SIG-M5 treated with dmso at 0.1 percent for 504 hours (cell line): ENCODE measurements around the gene NAV2.

Experiments
- DNase-seq: peaks from one replicate; lab custom pipeline; 2025; ENCODE audit not compliant: unreplicated experiment; lab: John Stamatoyannopoulos, UW

The NAV2 gene

GRCh38 chr11:20013346-20014066 is 300.9 kb downstream of the NAV2 start:
- no peak for DNase-seq

GRCh38 chr11:20014067-20014402 is 301.4 kb downstream of the NAV2 start:
- no peak for DNase-seq

GRCh38 chr11:20015101-20015500 is 302.5 kb downstream of the NAV2 start:
- DNase-seq, result no peak

- DNase-seq, result no peak
These were observed 303.1 kb downstream of the NAV2 start for GRCh38 chr11:20015529-20016427.

GRCh38 chr11:20016526-20016925 is 303.9 kb downstream of the NAV2 start:
- no peak for DNase-seq

GRCh38 chr11:20017320-20017719 is 304.7 kb downstream of the NAV2 start:
- DNase-seq, result no peak

- DNase-seq, result no peak
These were observed 307.6 kb downstream of the NAV2 start for GRCh38 chr11:20020198-20020597.

GRCh38 chr11:20020716-20021115 is 308.1 kb downstream of the NAV2 start:
- DNase-seq, result no peak

GRCh38 chr11:20021212-20021611 is 308.6 kb downstream of the NAV2 start:
- DNase-seq, result no peak

GRCh38 chr11:20021771-20022362 is 309.2 kb downstream of the NAV2 start:
- no peak for DNase-seq

GRCh38 chr11:20022363-20023081 is 309.9 kb downstream of the NAV2 start:
- DNase-seq, result no peak

- DNase-seq, result no peak
These were observed 310.4 kb downstream of the NAV2 start for GRCh38 chr11:20023082-20023426.

- DNase-seq, result no peak
These were observed 311.7 kb downstream of the NAV2 start for GRCh38 chr11:20024172-20024935.

GRCh38 chr11:20025332-20025840 is 312.7 kb downstream of the NAV2 start:
- DNase-seq, result no peak

GRCh38 chr11:20026629-20027555 is 314.3 kb downstream of the NAV2 start:
- DNase-seq, result no peak

GRCh38 chr11:20027556-20028013 is 314.9 kb downstream of the NAV2 start:
- no peak for DNase-seq

GRCh38 chr11:20029193-20029592 is 316.6 kb downstream of the NAV2 start:
- no peak for DNase-seq

GRCh38 chr11:20030472-20030871 is 317.8 kb downstream of the NAV2 start:
- DNase-seq, result no peak
